Right lobe of liver (tissue), 4 donors: ENCODE results near the gene MED26.

Source experiments
- POLR2A ChIP-seq: fragments of 450-650 bp; IDR thresholded peaks from one replicate; pipeline ENCODE4 v1.6.1; 2017; ENCODE audit warnings: antibody characterized with exemption, mild to moderate bottlenecking
- TF ChIP-seq, protein P1 (sequence below), 4 donors: fragments of 200-600 bp in 3 of 4; fragments of 450-650 bp in 1 of 4; IDR thresholded peaks; one replicate each; pipeline versions ENCODE4 v1.5.1 to v1.8.0; 2016 to 2022; ENCODE audit warnings: antibody characterized with exemption in 4 of 4, mild to moderate bottlenecking in 2 of 4
- donor health status: DM: no; HTN: no; CAD: no.
- donor health status: DM: no; HTN: no; CAD: no.
- donor health status: DM: no; HTN: yes; CAD: no.

DNA sequence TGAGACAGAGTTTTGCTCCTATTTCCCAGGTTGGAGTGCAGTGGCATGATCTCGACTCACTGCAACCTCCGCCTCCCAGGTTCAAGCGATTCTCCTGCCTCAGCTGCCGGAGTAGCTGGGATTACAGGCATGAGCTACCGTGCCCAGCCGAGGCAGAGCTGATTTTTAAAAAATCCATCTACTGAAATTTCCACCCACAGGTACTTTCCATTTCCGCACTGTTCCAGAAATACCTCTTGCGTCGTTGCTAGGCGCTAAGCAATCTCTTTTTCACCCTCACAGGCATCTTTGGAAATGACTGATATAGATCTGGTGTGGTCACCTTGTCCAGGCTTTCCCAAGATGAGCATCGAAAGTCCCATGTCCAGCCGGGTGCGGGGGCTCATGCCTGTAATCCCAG lies 42.3 kb upstream of the MED26 start:
- TF ChIP-seq, protein P1, sequence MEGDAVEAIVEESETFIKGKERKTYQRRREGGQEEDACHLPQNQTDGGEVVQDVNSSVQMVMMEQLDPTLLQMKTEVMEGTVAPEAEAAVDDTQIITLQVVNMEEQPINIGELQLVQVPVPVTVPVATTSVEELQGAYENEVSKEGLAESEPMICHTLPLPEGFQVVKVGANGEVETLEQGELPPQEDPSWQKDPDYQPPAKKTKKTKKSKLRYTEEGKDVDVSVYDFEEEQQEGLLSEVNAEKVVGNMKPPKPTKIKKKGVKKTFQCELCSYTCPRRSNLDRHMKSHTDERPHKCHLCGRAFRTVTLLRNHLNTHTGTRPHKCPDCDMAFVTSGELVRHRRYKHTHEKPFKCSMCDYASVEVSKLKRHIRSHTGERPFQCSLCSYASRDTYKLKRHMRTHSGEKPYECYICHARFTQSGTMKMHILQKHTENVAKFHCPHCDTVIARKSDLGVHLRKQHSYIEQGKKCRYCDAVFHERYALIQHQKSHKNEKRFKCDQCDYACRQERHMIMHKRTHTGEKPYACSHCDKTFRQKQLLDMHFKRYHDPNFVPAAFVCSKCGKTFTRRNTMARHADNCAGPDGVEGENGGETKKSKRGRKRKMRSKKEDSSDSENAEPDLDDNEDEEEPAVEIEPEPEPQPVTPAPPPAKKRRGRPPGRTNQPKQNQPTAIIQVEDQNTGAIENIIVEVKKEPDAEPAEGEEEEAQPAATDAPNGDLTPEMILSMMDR (IDR thresholded peaks at IDR 0.05) = no peak
- no peak for TF ChIP-seq POLR2A
